GDM1 (cell line): ENCODE data around the gene CHERP.

Experiments used
- DNase-seq: peaks from one replicate; lab custom pipeline; 2025; lab: John Stamatoyannopoulos, UW

Gene CHERP

DNA sequence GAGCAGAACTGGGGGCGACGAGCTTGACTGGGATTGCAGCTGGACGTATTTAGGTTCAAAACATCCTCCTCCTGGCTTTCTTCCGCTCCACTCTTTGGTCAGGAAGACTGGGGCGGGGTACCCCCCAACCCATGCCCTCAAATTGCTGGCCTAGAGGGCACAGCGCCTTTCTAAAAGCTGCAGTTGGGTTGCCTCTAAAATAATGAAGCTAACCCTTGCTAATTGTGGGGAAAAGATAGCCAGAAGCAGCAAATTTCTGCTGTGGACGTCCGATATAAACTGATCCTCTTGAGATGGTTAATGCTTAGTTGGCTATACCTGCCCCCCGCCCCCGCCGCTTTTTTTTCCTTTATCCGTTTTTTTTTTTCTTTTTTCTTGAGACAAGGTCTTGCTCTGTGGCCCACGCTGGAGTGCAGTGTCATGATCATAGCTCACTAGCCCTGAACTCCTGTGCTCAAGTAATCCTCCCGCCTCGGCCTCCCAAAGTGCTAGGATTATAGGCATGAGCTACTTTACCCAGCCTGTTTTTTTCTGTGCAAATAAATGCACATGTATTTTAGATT lies 754 bp upstream of the CHERP start:
- DNase-seq: no peak

DNA sequence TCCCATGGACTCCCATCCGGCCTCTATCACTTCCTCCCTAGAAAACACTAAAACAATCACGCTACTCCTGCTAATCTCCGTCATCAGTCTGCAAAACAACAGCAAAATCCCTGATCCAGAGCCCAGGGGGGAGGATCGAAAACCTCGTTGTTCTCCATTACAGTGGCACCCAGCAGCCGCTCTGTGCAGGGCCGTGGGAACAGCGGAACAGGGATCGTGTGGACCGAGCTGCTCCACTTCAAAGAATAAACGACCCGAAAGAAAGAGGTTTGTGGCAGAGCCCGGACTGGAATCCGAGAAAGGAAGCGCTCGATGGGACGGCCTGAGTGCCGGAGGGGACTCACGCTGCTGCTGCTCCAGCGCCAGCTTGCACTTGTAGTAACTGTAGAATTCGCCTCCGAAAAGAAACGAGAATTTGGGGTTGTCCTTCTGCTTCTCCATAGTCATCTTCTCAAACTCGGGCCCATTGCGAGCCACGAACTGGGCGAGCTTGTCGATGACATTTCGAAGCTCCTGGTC lies 652 bp downstream of the CHERP start:
- DNase-seq: no peak

DNA sequence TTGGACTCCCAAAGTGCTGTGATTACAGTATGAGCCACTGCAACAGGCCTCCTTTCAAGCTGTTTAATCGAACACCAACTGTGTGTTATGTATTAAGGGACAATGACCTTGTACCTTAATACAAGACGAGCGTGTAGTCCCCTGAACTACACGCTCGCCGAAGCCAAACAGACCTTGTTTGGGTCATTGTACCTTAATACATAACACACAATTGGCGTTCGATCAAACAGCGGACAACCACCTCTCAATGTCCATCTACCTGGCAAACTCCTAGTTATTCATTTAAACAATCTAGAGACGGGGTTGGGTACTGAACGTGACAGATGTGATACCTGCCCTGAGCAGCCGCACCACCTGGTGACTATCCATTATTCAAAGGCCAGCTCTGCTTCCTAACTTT lies 1.3 kb downstream of the CHERP start:
- DNase-seq: no peak

DNA sequence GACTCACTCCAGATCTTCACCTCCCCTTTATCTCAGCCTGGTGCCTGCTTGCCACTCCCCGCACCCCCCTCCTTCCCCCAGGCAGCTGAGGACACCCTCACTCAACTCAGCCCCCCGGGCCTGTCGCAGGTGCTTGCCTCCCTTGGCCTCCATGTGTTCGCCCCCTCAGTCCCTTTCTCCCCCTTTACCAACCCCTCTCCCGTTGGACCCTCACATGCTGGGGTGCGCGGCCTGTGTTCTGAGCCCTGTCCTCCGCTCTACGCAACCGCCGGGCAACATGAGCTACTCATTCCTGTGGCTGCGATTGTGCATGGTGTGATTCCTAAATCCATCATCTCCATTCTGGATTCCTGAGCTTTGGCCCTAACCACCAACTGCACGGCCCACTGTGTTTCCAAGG lies 5.1 kb downstream of the CHERP start:
- DNase-seq: no peak

DNA sequence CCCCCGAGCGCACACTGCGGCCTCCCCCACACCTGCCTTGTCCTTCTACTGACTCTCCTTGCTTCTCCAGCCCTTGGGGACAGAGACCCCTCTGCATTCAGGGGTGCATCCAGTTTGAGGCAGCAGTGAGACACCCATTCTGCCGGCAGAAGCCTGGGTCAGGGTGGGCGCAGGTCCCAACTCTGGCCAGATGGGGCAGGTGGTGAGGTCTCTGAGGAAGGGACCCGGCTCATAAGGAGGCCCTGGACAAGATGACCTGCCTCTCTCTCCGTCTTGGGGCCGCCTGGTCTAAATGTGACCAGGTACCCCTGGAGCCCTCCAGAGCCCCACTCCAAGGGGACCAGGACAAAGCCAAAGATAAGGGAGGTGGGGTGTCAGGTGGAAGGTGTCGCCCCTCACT lies 6.1 kb downstream of the CHERP start:
- DNase-seq: no peak

DNA sequence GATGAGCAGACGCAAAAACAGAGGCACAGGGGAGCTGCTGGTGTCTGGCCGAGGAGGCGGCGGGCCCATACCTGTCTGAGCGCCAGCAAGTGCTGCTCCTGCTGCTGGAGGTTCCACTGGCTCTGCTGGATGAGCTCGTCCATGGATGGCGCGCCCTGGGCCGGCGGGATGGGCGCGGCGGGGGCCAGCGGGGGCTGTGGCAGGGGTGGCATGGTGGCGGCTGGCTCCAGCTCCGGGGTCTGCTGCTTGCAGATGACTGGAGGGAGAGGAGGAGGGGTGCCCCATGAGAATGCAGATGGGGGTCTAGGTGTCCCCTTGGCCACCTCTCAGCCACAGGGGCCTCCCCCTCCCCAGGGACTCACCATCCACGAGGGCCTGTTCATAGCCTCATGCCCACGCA lies 6.9 kb downstream of the CHERP start:
- DNase-seq: no peak

DNA sequence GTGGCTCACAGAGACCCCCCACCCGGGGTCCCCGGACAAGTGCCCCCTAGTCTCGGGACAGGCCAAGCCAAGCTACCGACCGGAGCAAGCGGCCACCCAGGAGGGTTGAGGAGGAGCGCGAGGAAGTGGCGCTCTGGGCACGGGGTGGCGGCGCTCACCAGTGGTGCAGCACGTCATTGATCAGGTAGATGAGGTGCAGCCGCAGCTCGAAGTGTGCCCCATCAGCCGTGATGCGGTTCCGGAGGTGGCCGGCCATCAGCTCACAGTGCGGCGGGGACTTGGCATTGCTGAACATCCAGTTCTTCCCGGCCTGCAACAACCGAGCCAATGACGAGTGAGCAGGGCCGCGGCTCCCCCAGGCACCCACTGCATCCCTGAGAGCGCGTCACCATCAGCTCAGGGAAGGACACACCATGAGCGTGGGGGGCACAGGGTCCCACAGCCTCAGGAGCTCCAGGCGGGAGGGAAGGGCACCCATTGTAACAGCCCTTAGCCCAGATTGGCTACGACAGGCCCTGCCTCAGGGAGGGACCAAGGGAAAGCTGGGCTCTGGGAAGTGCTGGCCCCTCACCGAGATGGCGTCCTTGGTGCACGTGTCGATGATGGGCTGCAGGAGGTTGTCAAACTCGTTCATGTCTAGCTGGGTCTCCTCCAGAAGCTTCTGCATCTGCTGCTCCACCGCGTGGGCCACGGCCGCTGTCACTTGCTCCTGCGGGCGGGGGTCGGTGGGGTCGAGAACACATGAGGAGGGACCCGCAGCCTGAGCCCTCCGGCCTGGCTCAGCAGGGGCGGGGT lies 9.6 kb downstream of the CHERP start:
- DNase-seq: no peak

DNA sequence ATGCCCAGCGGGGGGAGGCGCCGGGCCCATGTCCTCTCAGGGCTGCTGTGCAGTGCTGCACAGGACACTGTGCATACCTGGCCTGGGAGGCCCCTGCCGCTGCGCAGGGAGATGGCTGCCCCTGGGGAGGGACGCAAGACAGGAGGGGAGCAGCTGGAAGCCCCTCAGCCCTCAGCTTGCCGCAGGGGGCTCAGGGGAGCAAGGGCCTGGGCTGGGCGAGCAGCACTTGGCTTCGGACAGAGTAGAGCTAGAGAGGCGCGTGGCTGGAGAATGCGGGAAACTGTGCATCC lies 10.9 kb downstream of the CHERP start:
- DNase-seq: no peak

DNA sequence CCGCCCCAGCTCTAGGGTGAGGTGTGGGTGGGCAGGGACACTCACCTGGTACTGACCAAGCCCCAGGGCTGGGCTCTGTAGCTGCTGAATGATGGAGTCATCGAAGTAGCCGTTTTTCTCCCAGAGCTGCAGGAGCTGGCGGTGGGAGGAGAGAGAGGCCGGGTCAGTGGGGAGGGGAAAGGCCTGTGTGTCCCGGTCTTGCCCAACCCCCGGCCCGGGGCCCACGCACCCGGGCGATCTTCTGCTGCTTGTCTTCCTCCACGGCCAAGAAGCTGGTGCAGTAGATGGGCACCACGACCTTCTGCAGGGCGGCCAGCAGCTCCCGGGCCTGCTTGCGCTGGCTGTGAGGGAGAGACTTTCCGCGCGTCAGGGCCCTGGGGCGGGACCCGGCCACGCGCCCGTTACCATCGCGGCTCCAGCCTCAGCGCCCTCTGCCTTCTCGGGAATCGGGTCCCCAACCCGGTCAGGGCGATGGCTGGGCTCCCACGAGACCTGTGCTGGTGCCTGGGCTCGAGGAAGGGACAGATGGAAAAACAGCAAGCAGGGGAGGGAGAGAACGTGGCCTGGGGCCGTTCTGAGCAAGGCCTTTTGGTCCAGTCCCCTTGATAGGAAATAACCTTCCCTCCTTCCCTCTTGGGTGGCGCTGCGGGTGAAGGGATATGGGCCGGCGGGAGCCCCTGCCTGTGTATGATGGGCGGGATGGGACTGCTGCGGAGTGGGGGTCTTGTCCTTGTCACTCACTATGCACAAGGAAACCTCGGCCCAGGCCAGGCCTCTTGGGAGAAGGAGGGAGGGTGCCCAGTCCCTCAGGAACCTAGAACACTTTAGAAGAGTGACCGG lies 11.5 kb downstream of the CHERP start:
- no peak for DNase-seq

DNA sequence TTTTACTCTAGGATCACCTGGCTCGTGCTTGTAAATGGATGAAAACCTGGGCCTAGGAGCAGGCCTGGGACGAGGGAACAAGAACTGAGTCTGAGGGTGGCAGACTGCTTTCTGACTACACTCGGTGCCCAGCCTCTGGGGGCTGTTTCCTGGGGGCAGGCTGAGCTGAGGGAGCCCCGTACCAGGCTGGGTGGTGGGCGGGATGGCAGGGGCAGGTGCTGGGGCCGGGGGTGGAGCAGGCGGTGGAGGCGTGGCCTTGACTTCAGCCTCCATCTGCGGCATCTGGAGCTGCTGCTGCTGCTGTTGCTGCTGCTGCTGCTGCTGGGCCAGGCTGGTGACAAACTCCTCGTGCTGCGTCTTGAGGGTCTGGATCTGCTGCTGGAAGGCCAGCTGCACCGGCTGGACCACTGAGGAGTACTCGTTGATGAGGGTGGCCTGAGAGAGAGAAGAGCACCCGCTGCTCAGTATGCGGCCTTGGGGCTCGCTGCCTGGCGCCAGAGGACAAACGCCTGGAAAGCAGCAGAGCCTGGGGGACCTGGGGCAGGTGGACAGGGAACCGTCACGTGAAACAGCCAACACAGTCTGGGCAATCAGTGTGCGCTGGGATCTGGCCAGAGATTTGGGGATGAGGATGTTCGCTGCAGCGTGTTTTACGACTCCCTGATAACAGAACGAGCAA lies 12.6 kb downstream of the CHERP start:
- DNase-seq: no peak

DNA sequence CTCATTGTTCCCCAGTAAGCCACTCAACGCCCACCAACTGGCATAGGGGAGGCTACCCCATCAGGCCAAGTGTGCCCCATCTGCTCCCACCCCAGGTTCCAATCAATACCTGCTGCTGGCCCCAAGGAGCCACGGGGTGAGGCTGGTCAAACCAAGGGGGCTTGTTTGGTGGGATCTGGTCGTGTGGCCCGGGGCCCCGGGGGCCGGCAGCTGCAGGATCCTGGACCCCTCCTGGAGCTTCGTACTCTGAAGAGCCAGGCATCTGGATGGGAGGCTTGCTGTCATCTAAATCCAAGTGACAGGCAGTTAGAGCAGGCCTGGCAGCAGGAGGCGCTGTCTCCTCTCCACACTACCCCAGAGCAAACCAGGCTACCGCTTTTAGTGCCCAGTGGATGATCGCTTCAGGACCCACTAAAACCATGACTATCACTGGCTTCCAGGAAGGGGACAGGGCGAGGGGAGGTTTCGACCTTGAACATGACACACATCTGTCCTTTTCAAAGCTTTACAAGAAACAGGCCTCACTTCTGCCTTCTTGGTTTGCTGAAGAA lies 14.2 kb downstream of the CHERP start:
- DNase-seq: peak; percentile 16

DNA sequence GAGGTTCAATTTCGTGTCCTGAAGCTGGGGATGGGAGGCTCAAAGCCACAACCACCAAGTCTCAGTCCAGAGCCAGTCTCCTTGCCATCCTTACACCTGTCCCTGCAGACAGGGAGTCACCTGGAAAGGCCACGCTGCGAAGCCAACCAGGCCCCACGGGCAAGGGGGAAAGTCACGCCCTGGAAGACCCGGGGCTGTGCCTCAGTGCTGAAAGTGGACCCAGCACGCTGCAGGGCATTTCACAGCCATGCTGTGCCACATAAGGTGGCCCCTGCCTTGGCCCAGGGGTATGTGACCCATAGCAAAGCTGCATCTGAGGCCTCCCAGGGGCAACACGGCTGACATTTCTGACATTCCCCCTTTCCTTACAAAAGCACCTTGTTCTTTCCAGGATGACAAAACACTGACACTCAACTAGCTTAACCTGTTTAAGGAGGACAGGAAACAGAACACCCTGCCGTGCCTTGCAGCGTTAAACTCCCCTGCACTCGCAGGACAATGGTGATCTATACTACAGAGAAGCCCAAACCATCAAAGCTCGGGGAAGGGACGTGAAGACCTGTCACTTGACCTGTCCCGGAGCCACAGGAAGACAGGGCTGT lies 14.8 kb downstream of the CHERP start:
- no peak for DNase-seq

DNA sequence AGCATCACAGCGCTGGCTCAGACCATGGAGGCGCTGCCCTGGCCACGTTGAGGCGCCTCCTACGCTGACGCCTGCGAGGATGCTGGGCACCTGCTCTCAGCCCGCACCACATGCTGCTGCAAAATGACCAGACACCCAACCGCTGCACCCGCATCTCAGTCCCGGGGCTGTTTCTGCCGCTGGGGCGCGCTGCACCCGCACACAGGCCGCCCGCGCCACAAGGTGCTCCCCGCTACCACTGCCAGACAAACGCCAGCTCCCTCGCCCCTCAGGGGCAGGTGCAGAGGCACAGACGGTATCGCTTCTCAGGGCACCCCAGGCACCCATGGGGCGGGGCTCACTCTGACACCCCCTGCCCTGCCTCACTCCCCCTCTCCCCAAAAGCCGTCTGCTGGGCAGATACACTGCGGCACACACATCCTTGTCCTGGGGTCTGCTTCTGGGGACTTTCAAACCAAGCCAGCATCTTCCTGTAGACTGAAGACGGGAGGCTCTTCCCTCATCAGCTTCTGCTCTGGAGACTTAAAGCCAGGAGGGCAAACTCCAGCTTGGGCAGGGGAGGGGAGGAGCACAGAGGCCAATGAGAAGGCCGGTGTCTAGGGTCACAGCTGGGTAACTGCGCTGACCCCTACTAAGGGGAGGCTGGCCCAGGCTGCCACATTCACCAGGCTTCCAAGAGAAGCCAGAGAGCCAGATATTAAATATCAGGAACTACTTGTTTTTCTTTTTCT lies 16.3 kb downstream of the CHERP start:
- no peak for DNase-seq

DNA sequence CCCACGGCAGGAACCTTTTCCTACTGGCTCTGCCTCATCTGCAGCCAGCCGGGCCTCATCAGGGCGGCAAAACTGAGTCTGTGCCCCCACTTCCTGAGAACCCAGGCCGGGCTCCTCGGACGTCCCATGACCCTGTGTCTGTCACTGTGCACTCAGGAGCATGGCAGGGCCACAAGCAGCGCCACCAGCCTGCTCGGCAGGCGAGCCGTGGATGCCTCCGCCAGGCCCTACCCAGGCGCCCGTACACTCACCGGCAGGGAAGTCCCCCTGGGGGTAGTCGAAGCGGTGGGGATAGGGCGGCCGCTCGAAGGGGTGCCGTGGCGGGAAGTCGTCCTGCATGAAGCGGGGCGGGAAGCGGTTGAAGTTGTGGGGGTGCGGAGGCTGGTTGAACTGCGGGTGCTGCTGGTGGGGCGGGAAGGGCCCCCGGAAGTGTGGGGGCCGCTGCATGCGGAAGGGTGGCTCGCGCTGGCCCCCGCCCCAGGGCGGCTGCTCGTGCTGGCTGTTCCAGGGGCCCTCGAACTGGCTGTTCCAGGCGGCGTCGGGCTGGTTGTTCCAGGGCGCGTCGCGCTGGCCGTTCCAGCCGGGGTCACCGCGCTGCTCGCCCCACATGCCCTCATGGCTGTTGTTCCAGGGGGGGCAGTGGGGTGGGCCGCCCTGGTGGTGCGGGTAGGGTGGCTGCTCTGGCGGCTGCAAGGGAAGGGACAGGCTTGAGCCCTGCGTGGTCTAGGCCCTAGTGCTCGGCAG lies 17.1 kb downstream of the CHERP start:
- no peak for DNase-seq

DNA sequence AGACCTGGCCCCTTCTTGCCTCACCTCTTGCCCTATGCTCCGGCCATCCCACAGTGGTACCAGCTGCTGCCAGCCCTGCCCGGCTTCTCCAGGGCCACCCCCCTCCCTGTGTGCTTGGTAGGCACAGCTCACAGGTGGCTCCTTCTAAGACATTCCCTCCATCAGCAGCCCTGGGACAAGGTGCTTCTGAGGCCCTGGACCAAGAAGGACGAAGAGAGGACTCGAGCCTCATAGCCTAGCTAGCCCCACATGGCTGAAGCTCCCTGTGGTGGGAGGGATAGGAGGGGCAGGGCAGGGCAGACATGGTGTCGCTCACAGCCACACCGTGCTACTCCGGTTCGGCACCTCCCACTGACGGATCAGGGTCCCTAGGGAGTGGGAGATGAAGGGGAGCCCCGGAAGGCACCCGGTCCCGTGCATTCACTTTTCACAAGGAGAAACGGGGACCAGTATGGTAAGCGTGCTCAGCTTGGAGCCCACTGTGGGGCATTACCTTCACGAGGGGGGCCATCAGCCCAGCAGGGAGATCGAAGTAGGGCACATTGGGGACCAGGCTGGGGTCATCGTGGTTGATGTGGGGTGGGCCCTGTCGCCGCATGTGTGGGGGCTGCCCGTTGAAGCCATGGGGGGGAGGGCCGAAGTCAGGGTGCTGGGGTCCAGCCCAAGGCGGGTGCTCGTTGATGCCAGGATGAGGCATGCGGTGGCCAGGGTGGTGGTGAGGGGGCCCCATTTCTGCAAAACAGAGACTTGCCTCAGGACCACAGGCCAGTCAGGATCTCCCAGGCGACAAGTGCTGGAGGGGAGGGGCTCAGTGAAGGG lies 19.5 kb downstream of the CHERP start:
- no peak for DNase-seq

DNA sequence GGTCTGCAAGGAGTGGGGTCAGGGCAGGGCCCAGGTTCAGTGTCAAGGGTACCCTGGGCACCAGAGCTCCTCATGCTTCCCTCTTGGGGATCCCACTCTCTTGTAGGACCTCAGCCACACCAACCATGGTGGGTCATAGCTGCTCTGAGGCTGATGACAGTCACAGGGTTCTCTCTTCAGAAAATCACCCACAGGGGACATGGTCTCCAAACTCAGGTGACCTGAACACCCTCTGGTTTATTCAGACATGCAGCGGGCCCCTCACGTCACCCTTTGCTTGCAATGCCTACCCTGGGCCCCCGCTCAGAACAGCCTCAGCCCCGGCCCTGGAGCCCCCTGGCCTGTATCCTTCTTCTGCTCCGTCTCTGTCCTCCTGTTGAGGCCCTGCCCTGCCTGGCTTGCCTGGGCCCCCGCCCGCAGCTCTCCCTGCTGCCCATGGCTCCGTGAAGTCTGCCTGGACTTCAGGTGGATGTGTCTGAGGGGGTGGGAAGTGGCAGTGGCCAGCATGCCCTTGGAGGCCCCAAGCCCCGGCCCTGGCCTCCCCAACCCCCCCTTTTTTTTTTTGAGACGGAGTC lies 20.4 kb downstream of the CHERP start:
- DNase-seq: no peak

DNA sequence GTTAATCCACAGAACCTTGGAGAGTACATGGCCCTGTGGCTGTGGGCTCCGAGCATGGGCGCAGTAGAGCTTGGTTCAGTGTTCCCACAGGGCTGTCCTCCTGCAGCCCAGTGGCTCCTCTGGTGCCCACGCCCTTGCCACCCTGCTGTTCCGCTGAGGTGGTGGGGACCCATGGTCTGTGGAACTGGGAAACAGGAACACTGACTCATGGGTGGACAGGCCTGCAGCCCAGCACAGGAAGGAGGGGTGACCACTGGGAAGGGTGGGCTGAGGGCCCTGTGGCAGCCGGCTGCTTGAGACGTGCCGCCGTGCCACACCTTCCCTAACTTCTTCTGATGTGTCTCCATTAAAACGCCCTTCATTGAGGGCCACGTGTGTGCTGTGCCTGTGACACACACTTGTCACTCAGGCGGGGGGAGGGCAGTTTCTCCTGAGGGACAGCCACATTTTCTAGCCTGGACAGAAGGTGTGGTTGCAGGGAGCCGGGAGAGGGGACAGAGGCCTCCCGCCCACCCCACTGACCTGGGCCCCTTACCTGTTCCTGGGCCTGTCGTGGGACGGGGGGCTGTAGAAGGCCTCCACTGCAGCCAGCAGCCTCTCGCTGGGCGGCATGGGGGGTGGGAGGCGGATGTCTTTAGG lies 21.1 kb downstream of the CHERP start:
- DNase-seq: no peak

DNA sequence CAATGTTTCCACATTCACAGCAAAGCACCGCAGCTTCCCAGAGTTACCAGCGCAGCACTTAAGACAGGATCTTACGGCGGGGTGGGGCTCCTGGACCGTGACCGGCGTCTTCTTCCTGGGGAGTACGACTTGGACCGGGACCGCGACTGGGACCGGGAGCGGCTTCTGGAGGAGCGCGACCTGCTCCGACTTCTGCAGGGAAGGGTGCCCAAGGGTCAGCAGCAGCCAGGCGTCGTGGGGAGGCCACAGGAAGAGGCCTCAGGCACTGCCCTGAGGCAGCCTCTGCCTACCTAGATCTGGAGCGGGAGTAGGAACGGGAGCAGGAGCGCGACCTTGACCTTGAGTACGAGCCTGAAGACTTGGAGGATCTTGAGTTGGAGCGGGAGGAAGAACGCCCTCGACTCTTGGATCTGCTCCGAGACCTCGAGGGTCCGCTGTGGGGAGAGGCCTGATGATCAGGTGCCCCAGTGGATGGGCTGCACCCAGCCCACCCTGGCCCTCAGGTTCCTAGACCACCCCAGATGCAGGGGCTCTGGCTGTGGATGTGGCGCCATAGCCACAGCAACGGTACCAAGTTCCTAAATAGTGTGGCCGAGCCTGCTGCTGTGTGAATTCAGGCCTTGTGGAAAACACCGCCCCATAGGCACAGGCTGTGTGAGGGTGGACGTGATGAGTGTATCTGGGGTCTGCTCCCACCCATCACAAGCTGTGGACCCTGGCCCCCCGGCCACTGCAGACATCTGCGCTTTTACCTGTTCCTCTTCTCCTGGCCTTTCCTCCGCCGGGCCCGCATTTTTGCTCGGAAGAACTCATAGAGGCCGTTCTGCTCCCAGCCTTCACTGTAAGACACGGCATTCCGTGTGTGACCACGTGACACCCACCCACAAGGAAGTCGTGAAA lies 21.9 kb downstream of the CHERP start:
- no peak for DNase-seq
